Mononuclear cell (primary cell): Measurements from ENCODE around the gene AKR7A2. TPM values are rescaled to one million over a fixed set of nuclear protein-coding genes. Genes with fewer than 3 reads are reported as not detected.

Source experiments
- H3K27me3 ChIP-seq: 2 replicates; pipeline ENCODE4 v1.6.0; 2011; ENCODE audit warnings: low read length, control low read depth; ENCODE audit not compliant: insufficient read depth
- H3K4me1 ChIP-seq: 2 replicates; pipeline ENCODE4 v1.5.1; 2011; ENCODE audit warnings: mild to moderate bottlenecking, low read length, control low read depth; ENCODE audit not compliant: insufficient read depth
- H3K4me3 ChIP-seq: 2 replicates; pipeline ENCODE4 v1.5.1; 2011; ENCODE audit warnings: mild to moderate bottlenecking, low read length, moderate library complexity
- H3K9me3 ChIP-seq: 2 replicates; pipeline ENCODE4 v1.5.1; 2011; ENCODE audit warnings: low read depth, mild to moderate bottlenecking, control low read depth, low read length
- total RNA-seq: library from RNA; depleted of rRNA; stranded (reverse); fragments of >200 nt; gene quantifications from one replicate; pipeline ENCODE4 v1.2.3, GENCODE V29; 2012

The AKR7A2 gene
- total RNA-seq, 1 donor, result 17.8 TPM

DNA sequence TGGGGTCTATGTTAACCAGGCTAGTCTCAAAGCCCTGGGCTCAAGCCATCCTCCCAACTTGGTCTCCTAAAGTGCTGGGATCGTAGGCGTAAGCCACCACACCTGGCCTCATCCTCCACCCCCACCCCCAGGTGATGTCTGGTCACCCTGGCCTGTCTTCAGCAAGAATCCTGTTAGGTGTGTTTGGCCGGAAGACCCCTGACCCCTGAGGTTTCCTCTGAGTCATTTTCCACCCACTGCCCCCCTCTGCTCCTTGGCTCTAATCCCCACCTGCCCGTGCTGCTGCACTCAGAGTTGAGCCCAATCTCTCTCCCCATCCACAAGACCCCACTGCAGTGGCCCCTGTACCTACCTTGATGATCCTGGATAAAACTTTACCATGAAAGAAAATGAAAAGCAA, 25.3 kb upstream of the AKR7A2 start:
- no peaks in the 10 kb centered on the region for H3K9me3 ChIP-seq
- H3K27me3 ChIP-seq, result no peaks in the 10 kb centered on the region
- H3K4me3 ChIP-seq, result no peak overlapping the region
- H3K4me1 ChIP-seq, result no peaks in the 10 kb centered on the region

DNA sequence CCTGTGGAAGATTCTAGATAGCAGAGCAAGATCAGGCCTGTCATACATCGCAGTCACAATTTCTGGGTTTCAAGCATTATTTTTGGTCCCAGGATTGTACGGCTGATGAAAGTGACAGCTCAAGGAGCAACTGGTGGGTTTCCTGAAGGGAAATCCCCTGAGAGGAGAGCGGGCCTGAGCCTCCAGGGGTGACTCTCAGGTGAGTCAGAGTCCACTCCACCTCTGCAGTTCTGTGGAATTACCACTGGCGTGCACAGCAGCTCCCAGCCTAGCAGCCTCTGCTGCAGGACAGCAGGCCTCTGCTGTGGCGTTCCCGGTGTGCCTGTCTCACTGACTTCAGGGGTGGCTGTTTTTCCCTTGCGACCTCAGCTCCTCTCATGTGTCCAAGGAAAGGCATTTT, 24.6 kb upstream of the AKR7A2 start:
- Histone ChIP-seq H3K9me3 (no peaks in the 10 kb centered on the region), H3K27me3 (no peaks in the 10 kb centered on the region), H3K4me1 (no peaks in the 10 kb centered on the region), H3K4me3 (no peak overlapping the region)

DNA sequence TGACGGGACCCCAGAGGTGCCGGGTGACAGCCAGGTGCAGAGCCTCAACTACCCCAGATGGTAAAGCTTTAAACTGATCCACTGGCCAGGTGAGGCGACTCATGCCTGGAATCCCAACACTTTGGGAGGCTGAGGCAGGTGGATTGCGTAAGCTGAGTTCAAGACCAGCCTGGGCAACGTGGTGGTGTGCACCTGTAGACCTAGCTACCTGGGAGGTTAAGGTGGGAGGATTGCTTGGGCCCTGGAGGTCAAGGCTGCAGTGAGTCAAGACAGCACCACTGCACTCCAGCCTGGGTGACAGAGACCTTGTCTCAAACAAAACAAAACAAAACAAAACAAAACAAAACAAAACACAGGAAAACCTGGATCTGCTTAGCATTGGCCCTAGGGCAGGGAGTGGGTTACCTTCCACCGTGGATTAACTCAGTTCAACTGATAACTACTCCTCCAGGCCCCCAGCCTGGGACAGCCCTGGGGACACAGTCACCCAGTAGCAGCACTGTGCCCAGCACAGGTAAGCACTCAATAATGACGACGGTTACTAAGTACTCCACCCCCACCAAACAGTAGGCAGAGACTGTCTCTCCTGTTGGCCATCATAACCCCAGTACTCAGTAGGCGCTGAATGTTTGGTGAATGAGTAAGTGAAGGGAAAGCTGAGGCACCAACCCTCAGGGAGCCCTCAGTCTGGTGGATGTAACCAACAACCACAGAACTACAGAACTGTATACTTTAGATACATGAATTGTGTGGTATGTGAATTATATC, 21.8 kb upstream of the AKR7A2 start:
- no peak overlapping the region for H3K4me3 ChIP-seq
- H3K4me1 ChIP-seq, result no peaks in the 10 kb centered on the region
- H3K9me3 ChIP-seq, result no peaks in the 10 kb centered on the region
- H3K27me3 ChIP-seq, result no peaks in the 10 kb centered on the region

DNA sequence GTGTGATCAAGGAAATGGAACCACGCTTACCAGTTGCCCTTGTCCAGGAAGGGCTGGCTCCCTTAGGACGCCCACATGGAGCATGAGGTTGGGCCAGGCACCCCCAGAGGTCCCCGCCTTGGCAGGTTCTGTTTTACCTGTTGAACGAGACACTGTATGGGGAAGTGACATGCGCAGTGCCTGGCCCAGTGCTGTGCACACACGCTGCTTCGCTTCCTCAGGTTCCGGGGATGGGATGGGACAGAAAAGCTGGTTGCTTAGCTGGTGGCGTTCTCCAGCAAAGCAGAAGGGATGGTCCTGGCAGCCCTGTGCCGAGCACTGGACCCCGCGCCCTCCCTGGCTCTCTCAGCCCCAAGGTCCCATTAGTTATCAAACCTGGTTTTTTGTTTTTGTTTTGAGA, 20.9 kb upstream of the AKR7A2 start:
- Histone ChIP-seq H3K27me3 (no peaks in the 10 kb centered on the region), H3K9me3 (no peaks in the 10 kb centered on the region), H3K4me3 (no peak overlapping the region), H3K4me1 (no peaks in the 10 kb centered on the region)

DNA sequence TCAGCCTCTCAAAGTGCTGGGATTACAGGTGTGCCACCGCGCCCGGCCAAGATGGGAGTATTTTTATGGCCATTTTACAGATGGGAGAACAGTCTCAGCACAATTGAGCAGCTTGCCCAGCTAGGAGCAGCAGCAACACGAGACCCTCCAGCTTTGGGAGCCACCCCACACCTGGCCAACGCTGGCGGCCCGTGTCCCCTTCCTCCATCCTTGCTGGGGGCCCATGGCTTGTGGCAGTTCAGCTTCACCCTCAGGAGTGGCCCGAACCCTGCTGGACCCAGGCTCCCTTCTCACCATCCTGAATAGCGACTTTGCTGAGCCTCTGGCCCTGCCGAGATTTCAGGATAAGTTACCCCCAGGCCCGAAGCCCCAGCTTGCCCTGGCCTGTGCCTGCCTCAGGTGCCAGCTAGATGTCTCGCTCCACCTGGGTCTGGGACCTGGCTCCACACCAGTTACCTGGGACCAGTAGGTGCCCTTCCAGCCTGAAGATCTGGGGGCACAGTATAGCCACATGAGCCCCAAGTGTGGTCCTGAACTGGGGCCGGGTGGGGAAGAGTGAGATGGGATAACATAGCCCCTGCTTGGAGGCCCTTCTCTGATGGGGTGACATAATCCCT, 19.4 kb upstream of the AKR7A2 start:
- Histone ChIP-seq H3K27me3 (no peaks in the 10 kb centered on the region), H3K9me3 (no peaks in the 10 kb centered on the region), H3K4me1 (no peaks in the 10 kb centered on the region), H3K4me3 (no peak overlapping the region)

DNA sequence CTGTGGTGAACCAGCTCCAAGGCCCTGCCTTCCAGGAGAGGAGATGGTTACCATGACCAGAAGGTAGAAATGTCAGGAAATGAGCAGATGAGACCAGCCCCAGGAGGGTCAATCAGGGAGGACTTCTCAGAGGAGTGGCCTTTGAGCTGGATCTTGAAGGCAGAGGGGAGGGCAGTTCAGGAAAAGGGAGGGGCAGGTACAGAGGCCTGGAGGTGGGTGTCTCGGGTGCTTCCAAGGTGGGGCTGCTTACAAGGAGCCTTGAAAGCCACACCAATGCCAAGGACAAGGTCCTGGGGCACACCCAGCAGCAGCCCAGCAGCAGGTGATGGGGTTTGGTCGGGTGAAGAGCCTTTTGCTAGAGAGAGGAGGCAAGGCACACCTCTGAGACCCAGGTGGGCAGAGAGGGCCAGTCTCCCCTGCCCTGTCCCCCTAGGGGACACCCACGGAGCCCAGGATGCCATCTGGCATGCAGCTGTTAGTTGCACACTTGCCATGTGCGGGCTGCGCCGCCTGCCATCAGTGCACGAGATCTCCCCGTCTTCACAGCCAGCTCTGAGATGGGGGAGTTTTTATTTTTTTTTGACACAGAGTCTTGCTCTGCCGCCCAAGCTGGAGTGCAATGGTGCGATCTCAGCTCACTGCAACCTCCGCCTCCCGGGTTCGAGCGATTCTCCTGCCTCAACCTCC, 18.6 kb upstream of the AKR7A2 start:
- H3K4me3 ChIP-seq, result no peak overlapping the region
- H3K9me3 ChIP-seq, result no peaks in the 10 kb centered on the region
- no peaks in the 10 kb centered on the region for H3K4me1 ChIP-seq
- H3K27me3 ChIP-seq, result no peaks in the 10 kb centered on the region

DNA sequence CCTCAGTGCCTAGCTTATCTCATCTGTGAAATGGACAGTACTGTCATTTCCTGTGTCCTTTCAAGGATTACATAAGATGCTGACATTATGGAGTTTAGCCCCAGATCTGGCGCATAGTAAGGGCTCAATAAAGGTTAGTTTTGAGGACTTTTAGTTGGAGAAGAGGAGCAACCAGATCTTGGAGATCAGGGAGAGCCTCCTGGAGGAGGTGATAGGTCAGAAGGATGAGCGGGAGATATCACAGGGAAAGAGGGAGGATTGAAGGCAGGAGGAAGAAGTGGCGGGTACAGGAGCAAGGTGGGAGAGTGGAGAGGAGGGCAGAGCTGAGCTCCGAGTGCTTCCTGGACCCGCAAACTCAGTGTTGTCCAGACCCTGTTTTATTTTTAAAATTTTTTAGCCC, 17.7 kb upstream of the AKR7A2 start:
- no peaks in the 10 kb centered on the region for H3K9me3 ChIP-seq
- H3K4me3 ChIP-seq, result no peak overlapping the region
- no peaks in the 10 kb centered on the region for H3K27me3 ChIP-seq
- H3K4me1 ChIP-seq, result no peaks in the 10 kb centered on the region

DNA sequence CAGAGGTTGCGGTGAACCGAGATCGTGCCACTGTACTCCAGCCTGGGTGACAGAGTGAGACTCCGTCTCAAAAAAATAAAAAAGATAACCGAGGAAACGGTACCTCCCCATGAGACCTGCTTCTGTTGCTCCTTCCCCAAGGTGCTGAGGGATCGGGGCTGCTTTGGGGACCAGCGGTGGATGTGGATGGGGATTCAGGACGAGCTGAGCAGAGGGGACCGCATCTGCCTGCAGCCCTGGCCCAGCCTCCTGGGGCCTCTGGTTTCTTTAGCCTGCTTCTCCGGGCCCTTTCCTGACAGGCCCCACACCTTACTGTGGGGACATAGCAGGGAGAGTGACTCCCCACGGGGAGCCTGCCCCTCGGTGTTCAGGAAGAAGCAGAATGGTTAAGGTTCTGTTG, 17.2 kb upstream of the AKR7A2 start:
- no peaks in the 10 kb centered on the region for H3K27me3 ChIP-seq
- H3K9me3 ChIP-seq, result no peaks in the 10 kb centered on the region
- no peaks in the 10 kb centered on the region for H3K4me1 ChIP-seq
- H3K4me3 ChIP-seq, result no peak overlapping the region

DNA sequence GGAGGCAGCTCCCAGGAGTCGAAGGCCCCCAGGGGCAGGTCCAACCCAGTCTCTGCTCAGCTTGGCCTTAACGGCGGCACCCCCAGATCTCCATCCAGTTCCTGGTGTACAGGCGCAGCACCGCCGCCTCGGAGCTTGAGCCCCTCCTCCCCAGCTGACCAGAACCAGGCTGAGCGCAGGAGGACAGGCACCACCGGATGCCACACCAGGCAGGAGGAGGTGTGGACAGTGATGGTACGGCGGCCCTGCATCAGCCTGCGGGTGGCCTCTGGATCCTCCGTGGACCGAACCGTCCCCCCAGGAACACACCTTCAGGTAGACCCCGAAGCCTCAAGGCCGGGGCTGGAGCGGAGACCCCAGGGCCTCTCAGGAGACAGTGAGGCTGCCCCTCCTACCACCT, 16.5 kb upstream of the AKR7A2 start:
- Histone ChIP-seq H3K4me1 (no peaks in the 10 kb centered on the region), H3K4me3 (no peak overlapping the region), H3K9me3 (no peaks in the 10 kb centered on the region), H3K27me3 (no peaks in the 10 kb centered on the region)

DNA sequence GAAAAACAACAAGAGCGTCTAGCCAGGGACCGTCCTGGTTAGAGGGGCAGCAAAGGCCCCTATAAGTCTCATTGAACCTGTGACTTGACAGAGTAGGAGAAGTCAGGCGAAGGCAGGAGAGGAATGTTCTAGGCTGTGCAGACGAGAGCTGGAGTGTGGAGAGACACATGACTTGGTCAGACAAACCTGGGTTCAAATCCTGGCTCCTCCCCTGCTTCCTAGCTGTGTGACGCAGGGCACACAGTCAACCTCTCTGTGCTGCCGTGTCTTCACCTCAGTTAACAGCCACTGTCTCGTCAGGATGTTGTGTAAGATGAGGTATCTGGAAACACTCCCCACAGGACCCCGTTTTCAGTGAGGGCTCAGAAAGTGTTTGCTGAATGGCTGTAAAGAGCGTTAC, 15.8 kb upstream of the AKR7A2 start:
- Histone ChIP-seq H3K9me3 (no peaks in the 10 kb centered on the region), H3K27me3 (no peaks in the 10 kb centered on the region), H3K4me1 (peaks cover 3% of the 10 kb centered on the region), H3K4me3 (no peak overlapping the region)

DNA sequence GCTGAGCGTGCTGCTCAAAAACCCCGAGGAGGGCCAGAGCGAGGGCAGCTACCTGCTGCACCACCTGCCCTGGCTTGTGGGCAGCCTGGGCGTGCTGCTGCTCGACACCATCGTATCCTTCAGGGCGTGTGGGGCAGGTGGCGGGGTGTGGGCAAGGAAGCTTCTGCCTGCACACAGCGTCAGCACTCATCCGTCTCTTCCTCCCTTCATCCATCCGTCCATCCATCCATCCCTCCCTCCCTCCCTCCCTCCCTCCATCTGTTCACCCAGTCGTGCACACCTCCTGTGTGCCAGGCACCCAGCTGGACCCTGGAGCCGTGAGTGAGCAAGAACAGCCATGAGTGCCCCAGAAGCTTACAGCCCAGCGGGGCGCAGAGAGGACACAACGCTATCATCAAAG, 15.4 kb upstream of the AKR7A2 start:
- no peaks in the 10 kb centered on the region for H3K27me3 ChIP-seq

DNA sequence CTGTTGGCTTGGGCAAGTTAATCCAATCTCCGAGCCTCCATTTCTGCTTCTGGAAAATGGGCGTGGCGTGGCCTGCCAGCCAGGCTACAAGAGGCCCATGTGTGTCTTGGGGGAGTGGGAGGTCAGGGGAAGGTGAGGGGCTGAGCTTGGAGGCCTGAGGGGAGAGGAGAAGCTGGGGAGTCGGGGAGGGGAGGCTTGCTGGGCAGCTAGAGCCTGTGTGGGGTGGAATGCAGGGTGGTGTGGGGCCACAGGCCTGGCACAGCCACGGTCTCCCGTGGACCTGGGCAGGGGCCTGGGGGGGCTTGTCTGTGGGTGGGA, 14.8 kb upstream of the AKR7A2 start:
- H3K9me3 ChIP-seq, result no peaks in the 10 kb centered on the region
- no peak overlapping the region for H3K4me3 ChIP-seq
- H3K27me3 ChIP-seq, result no peaks in the 10 kb centered on the region
- peaks cover 12% of the 10 kb centered on the region for H3K4me1 ChIP-seq

More for the DNA sequence above, 15.4 kb upstream of the AKR7A2 start:
- H3K9me3 ChIP-seq, result no peaks in the 10 kb centered on the region
- H3K4me1 ChIP-seq, result peaks cover 8% of the 10 kb centered on the region
- no peak overlapping the region for H3K4me3 ChIP-seq

DNA sequence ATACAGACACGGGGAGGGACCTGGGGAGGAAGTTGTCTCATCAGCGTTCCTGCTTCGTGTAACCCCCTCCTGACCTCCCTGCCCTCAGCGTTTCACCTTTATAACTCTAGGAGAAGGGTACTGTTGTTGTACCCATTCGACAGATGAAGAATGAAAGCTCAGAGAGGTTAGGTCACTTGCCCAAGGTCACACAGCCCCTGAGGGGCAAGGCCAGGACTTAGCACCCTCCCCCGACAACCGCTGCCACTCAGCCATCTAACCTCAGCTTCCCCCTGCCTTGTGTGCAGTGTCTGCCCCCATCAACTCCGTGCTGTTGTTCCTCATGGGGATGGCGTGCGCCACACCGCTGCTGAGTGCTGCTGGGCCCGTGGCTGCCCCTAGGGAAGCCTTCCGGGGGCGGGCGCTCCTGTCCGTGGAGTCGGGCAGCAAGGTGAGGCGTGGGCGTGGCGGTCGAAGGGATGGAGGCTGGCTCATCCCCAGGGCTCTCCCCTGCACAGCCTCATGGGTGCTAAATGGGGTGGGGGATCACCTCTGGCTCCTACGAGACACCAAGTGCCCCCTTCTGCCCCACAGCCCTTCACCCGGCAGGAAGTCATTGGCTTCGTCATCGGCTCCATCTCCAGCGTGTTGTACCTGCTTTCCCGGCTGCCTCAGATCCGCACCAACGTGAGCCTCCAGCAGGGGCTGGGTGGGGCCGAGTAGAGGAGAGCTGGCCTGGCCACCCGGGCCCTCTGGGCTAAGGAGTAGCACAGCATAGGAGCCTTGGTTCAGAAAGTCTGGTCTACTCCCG, 14.2 kb upstream of the AKR7A2 start:
- Histone ChIP-seq H3K4me3 (no peak overlapping the region), H3K4me1 (peaks cover 12% of the 10 kb centered on the region), H3K9me3 (no peaks in the 10 kb centered on the region), H3K27me3 (no peaks in the 10 kb centered on the region)

DNA sequence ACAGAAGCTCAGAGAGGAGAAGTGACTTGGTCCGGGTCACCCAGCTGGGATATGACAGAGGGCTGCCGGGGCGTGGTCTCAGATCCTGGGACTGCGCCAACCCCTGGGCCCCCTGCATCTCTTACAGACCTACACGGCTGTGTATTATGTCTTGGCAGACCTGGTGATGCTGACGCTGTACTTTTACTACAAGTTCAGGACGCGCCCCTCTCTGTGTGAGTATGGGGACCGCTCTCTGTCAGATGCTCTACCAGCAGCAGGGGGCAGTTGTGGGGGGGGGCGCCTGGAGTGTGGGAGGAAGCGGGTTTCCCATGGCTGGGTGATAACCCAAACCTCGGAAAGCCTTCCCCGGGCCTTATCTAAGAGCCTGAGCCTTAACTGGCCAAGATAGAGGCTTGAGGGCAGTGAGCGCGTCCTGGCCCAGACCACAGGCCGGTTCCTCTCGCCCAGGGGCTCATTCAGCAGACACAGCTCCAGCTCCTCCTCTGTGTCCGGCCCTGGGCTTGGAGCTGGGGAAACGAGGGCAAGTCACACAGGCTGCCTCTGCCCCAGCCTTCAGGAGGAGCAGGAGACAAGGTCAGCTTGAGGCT, 13.5 kb upstream of the AKR7A2 start:
- Histone ChIP-seq H3K4me1 (peaks cover 12% of the 10 kb centered on the region), H3K4me3 (no peak overlapping the region), H3K9me3 (no peaks in the 10 kb centered on the region), H3K27me3 (no peaks in the 10 kb centered on the region)

DNA sequence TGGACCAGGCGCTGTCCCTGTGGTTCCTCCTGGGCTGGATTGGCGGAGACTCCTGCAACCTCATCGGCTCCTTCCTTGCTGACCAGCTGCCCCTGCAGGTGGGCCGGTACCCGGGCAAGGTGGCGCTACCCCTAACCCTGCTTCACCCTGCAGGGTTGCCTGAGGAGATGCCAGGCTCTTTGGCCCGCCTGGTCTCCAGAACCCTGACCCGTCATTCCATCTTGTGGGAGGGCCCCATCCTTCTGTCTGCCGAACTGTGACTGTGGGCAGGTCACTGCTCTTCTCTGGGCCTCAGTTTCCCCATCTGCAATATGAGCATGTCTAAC, 12.7 kb upstream of the AKR7A2 start:
- Histone ChIP-seq H3K4me1 (peaks cover 12% of the 10 kb centered on the region), H3K9me3 (no peaks in the 10 kb centered on the region), H3K4me3 (no peak overlapping the region), H3K27me3 (no peaks in the 10 kb centered on the region)
